Measurements from ENCODE around the gene ELL.
A peak's percentile ranks its signal among the peaks of the same experiment; 100 is the strongest.

The ELL gene

GRCh38 chr19:18487576-18488402, 34.1 kb downstream of the ELL start:
- H2BK15ac ChIP-seq (replicated peaks; ENCODE audit: low read depth): no peak overlapping the region
- H3K36me3 ChIP-seq (ENCODE audit: control insufficient read depth, insufficient read depth, low read length): no peaks in the 10 kb centered on the region
- no peak overlapping the region for H2AK5ac ChIP-seq (ENCODE audit: low read length)
- H3K4me2 ChIP-seq (ENCODE audit: low read length): no peak overlapping the region
- no peak overlapping the region for H3K18ac ChIP-seq (ENCODE audit: low read length)
- peaks cover 35% of the 10 kb centered on the region for H3K79me1 ChIP-seq (ENCODE audit: low read length)
- no peak for DNase-seq
- H2BK120ac ChIP-seq (ENCODE audit: low read depth, low read length): no peak overlapping the region
- no peak overlapping the region for H3K23ac ChIP-seq (ENCODE audit: low read length)
- no peak overlapping the region for H3K4ac ChIP-seq (ENCODE audit: low read depth, low read length)
- H3K79me2 ChIP-seq (ENCODE audit: control insufficient read depth, insufficient read depth, low read length): peaks cover 11% of the 10 kb centered on the region
- H3K9ac ChIP-seq (ENCODE audit: low read length): no peak overlapping the region
- no peaks in the 10 kb centered on the region for H3K4me1 ChIP-seq (ENCODE audit: control insufficient read depth, low read depth, low read length)
- H2BK5ac ChIP-seq (ENCODE audit: low read length): no peak overlapping the region
- no peak overlapping the region for H3K27ac ChIP-seq (ENCODE audit: low read depth, low read length)
- no peaks in the 10 kb centered on the region for H3K27me3 ChIP-seq (ENCODE audit: insufficient read depth, low read length, poor library complexity)
- H3K4me3 ChIP-seq (ENCODE audit: low read length): no peak overlapping the region
- no peak overlapping the region for H3K56ac ChIP-seq (ENCODE audit: low read length)
- no peak overlapping the region for H4K5ac ChIP-seq (ENCODE audit: low read length)
- no CpG with 5 or more reads among the region's 17 CpGs for WGBS (ENCODE audit: extremely low coverage, insufficient coverage, low lambda C conversion rate)
- no peak overlapping the region for H4K8ac ChIP-seq (ENCODE audit: low read depth, low read length)

GRCh38 chr19:18486746-18487145, 35.1 kb downstream of the ELL start:
- H3K79me1 ChIP-seq (ENCODE audit: low read length): peaks cover 34% of the 10 kb centered on the region
- H3K27ac ChIP-seq (ENCODE audit: low read depth, low read length): no peak overlapping the region
- no peak overlapping the region for H2AK5ac ChIP-seq (ENCODE audit: low read length)

GRCh38 chr19:18484992-18485391, 36.9 kb downstream of the ELL start:
- Histone ChIP-seq H3K18ac (ENCODE audit: low read length) (no peak overlapping the region), H2AK5ac (ENCODE audit: low read length) (no peak overlapping the region), H3K4me3 (ENCODE audit: low read length) (no peak overlapping the region), H4K8ac (ENCODE audit: low read depth, low read length) (no peak overlapping the region), H3K79me2 (ENCODE audit: control insufficient read depth, insufficient read depth, low read length) (peaks cover 11% of the 10 kb centered on the region), H3K27ac (ENCODE audit: low read depth, low read length) (no peak overlapping the region), H3K79me1 (ENCODE audit: low read length) (peaks cover 33% of the 10 kb centered on the region), H3K4me2 (ENCODE audit: low read length) (no peak overlapping the region), H3K27me3 (ENCODE audit: insufficient read depth, low read length, poor library complexity) (no peaks in the 10 kb centered on the region), H3K36me3 (ENCODE audit: control insufficient read depth, insufficient read depth, low read length) (no peaks in the 10 kb centered on the region), H3K23ac (ENCODE audit: low read length) (no peak overlapping the region), H3K4me1 (ENCODE audit: control insufficient read depth, low read depth, low read length) (no peaks in the 10 kb centered on the region), H3K4ac (ENCODE audit: low read depth, low read length) (no peak overlapping the region), H2BK5ac (ENCODE audit: low read length) (no peak overlapping the region), H2BK120ac (ENCODE audit: low read depth, low read length) (no peak overlapping the region), H2BK15ac (replicated peaks; ENCODE audit: low read depth) (no peak overlapping the region), H4K5ac (ENCODE audit: low read length) (no peak overlapping the region), H3K56ac (ENCODE audit: low read length) (no peak overlapping the region), H3K9ac (ENCODE audit: low read length) (no peak overlapping the region)
- no CpG with 5 or more reads among the region's 5 CpGs for WGBS (ENCODE audit: extremely low coverage, insufficient coverage, low lambda C conversion rate)
- peak; percentile 31 for DNase-seq

More at GRCh38 chr19:18486746-18487145, 35.1 kb downstream of the ELL start:
- no peak for DNase-seq
- no peaks in the 10 kb centered on the region for H3K27me3 ChIP-seq (ENCODE audit: insufficient read depth, low read length, poor library complexity)
- no peak overlapping the region for H3K4me2 ChIP-seq (ENCODE audit: low read length)
- H2BK15ac ChIP-seq (replicated peaks; ENCODE audit: low read depth): no peak overlapping the region
- H3K56ac ChIP-seq (ENCODE audit: low read length): no peak overlapping the region
- no peak overlapping the region for H2BK5ac ChIP-seq (ENCODE audit: low read length)
- H3K23ac ChIP-seq (ENCODE audit: low read length): no peak overlapping the region
- H3K4ac ChIP-seq (ENCODE audit: low read depth, low read length): no peak overlapping the region
- no peak overlapping the region for H4K8ac ChIP-seq (ENCODE audit: low read depth, low read length)
- H3K36me3 ChIP-seq (ENCODE audit: control insufficient read depth, insufficient read depth, low read length): no peaks in the 10 kb centered on the region
- no peak overlapping the region for H3K4me3 ChIP-seq (ENCODE audit: low read length)
- no peak overlapping the region for H2BK120ac ChIP-seq (ENCODE audit: low read depth, low read length)
- no peaks in the 10 kb centered on the region for H3K4me1 ChIP-seq (ENCODE audit: control insufficient read depth, low read depth, low read length)
- H3K79me2 ChIP-seq (ENCODE audit: control insufficient read depth, insufficient read depth, low read length): peaks cover 11% of the 10 kb centered on the region
- H4K5ac ChIP-seq (ENCODE audit: low read length): no peak overlapping the region
- no peak overlapping the region for H3K9ac ChIP-seq (ENCODE audit: low read length)
- no peak overlapping the region for H3K18ac ChIP-seq (ENCODE audit: low read length)
- WGBS (ENCODE audit: extremely low coverage, insufficient coverage, low lambda C conversion rate): no CpG with 5 or more reads among the region's 8 CpGs

GRCh38 chr19:18483119-18483890, 38.6 kb downstream of the ELL start:
- Histone ChIP-seq H4K8ac (ENCODE audit: low read depth, low read length) (no peak overlapping the region), H2AK5ac (ENCODE audit: low read length) (no peak overlapping the region), H3K79me2 (ENCODE audit: control insufficient read depth, insufficient read depth, low read length) (peaks cover 11% of the 10 kb centered on the region), H3K23ac (ENCODE audit: low read length) (no peak overlapping the region), H3K79me1 (ENCODE audit: low read length) (peaks cover 31% of the 10 kb centered on the region), H3K9ac (ENCODE audit: low read length) (no peak overlapping the region), H2BK120ac (ENCODE audit: low read depth, low read length) (no peak overlapping the region), H2BK5ac (ENCODE audit: low read length) (no peak overlapping the region), H3K27me3 (ENCODE audit: insufficient read depth, low read length, poor library complexity) (no peaks in the 10 kb centered on the region), H3K36me3 (ENCODE audit: control insufficient read depth, insufficient read depth, low read length) (no peaks in the 10 kb centered on the region), H3K27ac (ENCODE audit: low read depth, low read length) (no peak overlapping the region), H3K4me3 (ENCODE audit: low read length) (no peak overlapping the region), H3K4me1 (ENCODE audit: control insufficient read depth, low read depth, low read length) (no peaks in the 10 kb centered on the region), H3K56ac (ENCODE audit: low read length) (no peak overlapping the region), H4K5ac (ENCODE audit: low read length) (no peak overlapping the region), H3K4ac (ENCODE audit: low read depth, low read length) (no peak overlapping the region), H3K18ac (ENCODE audit: low read length) (no peak overlapping the region), H3K4me2 (ENCODE audit: low read length) (no peak overlapping the region), H2BK15ac (replicated peaks; ENCODE audit: low read depth) (no peak overlapping the region)
- no CpG with 5 or more reads among the region's 12 CpGs for WGBS (ENCODE audit: extremely low coverage, insufficient coverage, low lambda C conversion rate)
- DNase-seq: no peak

GRCh38 chr19:18481505-18482222, 40.2 kb downstream of the ELL start:
- no peaks in the 10 kb centered on the region for H3K4me1 ChIP-seq (ENCODE audit: control insufficient read depth, low read depth, low read length)

More at GRCh38 chr19:18481505-18482222, 40.2 kb downstream of the ELL start:
- Histone ChIP-seq H3K79me1 (ENCODE audit: low read length) (peaks cover 27% of the 10 kb centered on the region), H3K18ac (ENCODE audit: low read length) (no peak overlapping the region), H2BK120ac (ENCODE audit: low read depth, low read length) (no peak overlapping the region), H2BK5ac (ENCODE audit: low read length) (no peak overlapping the region), H3K79me2 (ENCODE audit: control insufficient read depth, insufficient read depth, low read length) (peaks cover 10% of the 10 kb centered on the region), H3K4me3 (ENCODE audit: low read length) (no peak overlapping the region), H3K4ac (ENCODE audit: low read depth, low read length) (no peak overlapping the region), H3K27me3 (ENCODE audit: insufficient read depth, low read length, poor library complexity) (no peaks in the 10 kb centered on the region), H3K23ac (ENCODE audit: low read length) (no peak overlapping the region), H3K9ac (ENCODE audit: low read length) (no peak overlapping the region), H3K27ac (ENCODE audit: low read depth, low read length) (no peak overlapping the region), H3K4me2 (ENCODE audit: low read length) (no peak overlapping the region), H3K36me3 (ENCODE audit: control insufficient read depth, insufficient read depth, low read length) (no peaks in the 10 kb centered on the region), H4K8ac (ENCODE audit: low read depth, low read length) (no peak overlapping the region), H3K56ac (ENCODE audit: low read length) (no peak overlapping the region), H2AK5ac (ENCODE audit: low read length) (no peak overlapping the region), H2BK15ac (replicated peaks; ENCODE audit: low read depth) (no peak overlapping the region), H4K5ac (ENCODE audit: low read length) (no peak overlapping the region)
- DNase-seq: no peak
- WGBS (ENCODE audit: extremely low coverage, insufficient coverage, low lambda C conversion rate): no CpG with 5 or more reads among the region's 12 CpGs
